Measurements from ENCODE around the gene HNRNPF.

Gene HNRNPF

GRCh38 chr10:43417950-43418768 is 9.2 kb upstream of the HNRNPF start (continued):
- TF ChIP-seq ZNF433 (tag by site-specific recombination; IDR thresholded peaks at IDR 0.05; ENCODE audit: low read depth) = no peak
- TF ChIP-seq ZNF488 (tag by site-specific recombination; IDR thresholded peaks at IDR 0.05) = no peak
- TF ChIP-seq YY1 (tag by site-specific recombination; IDR thresholded peaks at IDR 0.05) = no peak
- TF ChIP-seq ZNF404 (tag by site-specific recombination; IDR thresholded peaks at IDR 0.05) = no peak
- TF ChIP-seq ZNF639 (tag by site-specific recombination; IDR thresholded peaks at IDR 0.05) = 0 out of 2 replicates have a peak, but pooled peaks have one; percentile 37
- TF ChIP-seq ZNF394 (tag by site-specific recombination; IDR thresholded peaks at IDR 0.05; ENCODE audit: borderline replicate concordance) = no peak
- TF ChIP-seq ZNF544 (tag by site-specific recombination; IDR thresholded peaks at IDR 0.05) = no peak
- peak; percentile 97 for TF ChIP-seq ZNF341 (tag by site-specific recombination; IDR thresholded peaks at IDR 0.05; ENCODE audit: low read depth)
- TF ChIP-seq ZFP69B (tag by site-specific recombination; IDR thresholded peaks at IDR 0.05) = no peak
- TF ChIP-seq ZNF239 (tag by site-specific recombination; IDR thresholded peaks at IDR 0.05) = no peak
- TF ChIP-seq ZNF548 (tag by site-specific recombination; IDR thresholded peaks at IDR 0.05) = no peak
- TF ChIP-seq ZNF274 (IDR thresholded peaks at IDR 0.05; ENCODE audit: low read length) = no peak
- TF ChIP-seq ZNF274 (tag by site-specific recombination; IDR thresholded peaks at IDR 0.05; ENCODE audit: borderline replicate concordance) = no peak
- no peak for TF ChIP-seq ZNF146 (tag by site-specific recombination; IDR thresholded peaks at IDR 0.05)
- TF ChIP-seq ZNF473 (tag by site-specific recombination; IDR thresholded peaks at IDR 0.05) = no peak
- TF ChIP-seq KLF16 (tag by site-specific recombination; IDR thresholded peaks at IDR 0.05) = no peak
- no peak for TF ChIP-seq ZNF112 (tag by site-specific recombination; IDR thresholded peaks at IDR 0.05)
- TF ChIP-seq PRDM10 (tag by site-specific recombination; IDR thresholded peaks at IDR 0.05) = peak; percentile 91
- TF ChIP-seq KLF8 (tag by site-specific recombination; IDR thresholded peaks at IDR 0.05) = no peak
- TF ChIP-seq ZNF626 (tag by site-specific recombination; IDR thresholded peaks at IDR 0.05) = no peak
- no peak for TF ChIP-seq ZNF707 (tag by site-specific recombination; IDR thresholded peaks at IDR 0.05)
- no peak for TF ChIP-seq ATF2 (tag by site-specific recombination; IDR thresholded peaks at IDR 0.05; ENCODE audit: low read depth)
- TF ChIP-seq ZNF426 (tag by site-specific recombination; IDR thresholded peaks at IDR 0.05) = no peak
- no peak for TF ChIP-seq BCL6B (tag by site-specific recombination; IDR thresholded peaks at IDR 0.05)
- no peak for TF ChIP-seq ZNF580 (tag by site-specific recombination; IDR thresholded peaks at IDR 0.05)
- TF ChIP-seq AEBP2 (tag by site-specific recombination; IDR thresholded peaks at IDR 0.05; ENCODE audit: borderline replicate concordance) = no peak
- TF ChIP-seq BCL11A (tag by site-specific recombination; IDR thresholded peaks at IDR 0.05; ENCODE audit: low read depth) = no peak
- no peak for TF ChIP-seq ZNF560 (tag by site-specific recombination; IDR thresholded peaks at IDR 0.05; ENCODE audit: borderline replicate concordance)
- TF ChIP-seq ZIC2 (tag by site-specific recombination; IDR thresholded peaks at IDR 0.05) = peak; percentile 67
- 0 out of 2 replicates have a peak, but pooled peaks have one; percentile 19 for TF ChIP-seq ZNF610 (tag by site-specific recombination; IDR thresholded peaks at IDR 0.05; ENCODE audit: borderline replicate concordance)

Measured in HEK293 (cell line).